ENCODE measurements around the gene CCDC91.

Gene CCDC91

GRCh38 chr12:28202374-28203130 is 12.3 kb downstream of the CCDC91 start:
- Histone ChIP-seq H3K4me3 (replicated peaks; ENCODE audit: low read depth, low read length) (no peak overlapping the region), H3K36me3 (ENCODE audit: control insufficient read depth, insufficient read depth, low read length) (no peaks in the 10 kb centered on the region), H3K27me3 (replicated peaks; ENCODE audit: control insufficient read depth, insufficient read depth, low read length) (no peaks in the 10 kb centered on the region)
- no peak for TF ChIP-seq CTCF (IDR thresholded peaks at IDR 0.05; ENCODE audit: insufficient read depth, low read length, poor library complexity, severe bottlenecking)
- no peak for DNase-seq (ENCODE audit: extremely low read depth, insufficient read length)

GRCh38 chr12:28209782-28210181 is 19.5 kb downstream of the CCDC91 start:
- Histone ChIP-seq H3K36me3 (ENCODE audit: control insufficient read depth, insufficient read depth, low read length) (no peaks in the 10 kb centered on the region; the same call in 1 of the 2 replicates), H3K27me3 (replicated peaks; ENCODE audit: control insufficient read depth, insufficient read depth, low read length) (no peaks in the 10 kb centered on the region), H3K4me3 (replicated peaks; ENCODE audit: low read depth, low read length) (no peak overlapping the region)
- DNase-seq (ENCODE audit: extremely low read depth, insufficient read length), result no peak
- no peak for TF ChIP-seq CTCF (IDR thresholded peaks at IDR 0.05; ENCODE audit: insufficient read depth, low read length, poor library complexity, severe bottlenecking)

- no peak for DNase-seq (ENCODE audit: extremely low read depth, insufficient read length)
Observed at GRCh38 chr12:28212182-28212581, 21.9 kb downstream of the CCDC91 start.

GRCh38 chr12:28215021-28215420 is 24.8 kb downstream of the CCDC91 start:
- H3K27me3 ChIP-seq (replicated peaks; ENCODE audit: control insufficient read depth, insufficient read depth, low read length), result no peaks in the 10 kb centered on the region
- no peaks in the 10 kb centered on the region; the same call in 1 of the 2 replicates for H3K36me3 ChIP-seq (ENCODE audit: control insufficient read depth, insufficient read depth, low read length)
- no peak for TF ChIP-seq CTCF (IDR thresholded peaks at IDR 0.05; ENCODE audit: insufficient read depth, low read length, poor library complexity, severe bottlenecking)
- DNase-seq (ENCODE audit: extremely low read depth, insufficient read length), result no peak
- no peak overlapping the region for H3K4me3 ChIP-seq (replicated peaks; ENCODE audit: low read depth, low read length)

More at GRCh38 chr12:28212182-28212581, 21.9 kb downstream of the CCDC91 start:
- Histone ChIP-seq H3K27me3 (replicated peaks; ENCODE audit: control insufficient read depth, insufficient read depth, low read length) (no peaks in the 10 kb centered on the region), H3K4me3 (replicated peaks; ENCODE audit: low read depth, low read length) (no peak overlapping the region), H3K36me3 (ENCODE audit: control insufficient read depth, insufficient read depth, low read length) (no peaks in the 10 kb centered on the region; the same call in 1 of the 2 replicates)
- no peak for TF ChIP-seq CTCF (IDR thresholded peaks at IDR 0.05; ENCODE audit: insufficient read depth, low read length, poor library complexity, severe bottlenecking)

GRCh38 chr12:28216016-28216415 is 25.8 kb downstream of the CCDC91 start:
- H3K27me3 ChIP-seq (replicated peaks; ENCODE audit: control insufficient read depth, insufficient read depth, low read length), result no peaks in the 10 kb centered on the region
- TF ChIP-seq CTCF (IDR thresholded peaks at IDR 0.05; ENCODE audit: insufficient read depth, low read length, poor library complexity, severe bottlenecking), result no peak
- no peaks in the 10 kb centered on the region; the same call in 1 of the 2 replicates for H3K36me3 ChIP-seq (ENCODE audit: control insufficient read depth, insufficient read depth, low read length)
- no peak for DNase-seq (ENCODE audit: extremely low read depth, insufficient read length)
- no peak overlapping the region for H3K4me3 ChIP-seq (replicated peaks; ENCODE audit: low read depth, low read length)

Data from GM06990 (cell line).